CD4-positive, alpha-beta T cell treated with Interleukin-15 for 1 hour (primary cell): Measurements from ENCODE around the gene PLAGL1.
"Not testable (repeated sequence)": the region's sequence is repeated elsewhere in the genome, so short reads cannot be mapped to it uniquely, and the experiment has no call there.

Source experiments
- DNase-seq: peaks from one replicate; pipeline ENCODE4 v3.0.0-alpha.2; 2020

The PLAGL1 gene

GRCh38 chr6:143936347-143936746 is 71.7 kb downstream of the PLAGL1 start:
- no peak for DNase-seq

- no peak for DNase-seq
These were observed 73.2 kb downstream of the PLAGL1 start for GRCh38 chr6:143934867-143935266.

- DNase-seq: no peak
These were observed 73.7 kb downstream of the PLAGL1 start for GRCh38 chr6:143934331-143934730.

- no peak for DNase-seq
These were observed 78.1 kb downstream of the PLAGL1 start for GRCh38 chr6:143929975-143930374.

- DNase-seq: no peak
These were observed 79.2 kb downstream of the PLAGL1 start for GRCh38 chr6:143928853-143929252.

GRCh38 chr6:143917026-143917425 is 91.0 kb downstream of the PLAGL1 start:
- not testable (repeated sequence) for DNase-seq

GRCh38 chr6:143912671-143913070 is 95.4 kb downstream of the PLAGL1 start:
- DNase-seq: no peak

GRCh38 chr6:143911028-143911427 is 97.0 kb downstream of the PLAGL1 start:
- DNase-seq: no peak

GRCh38 chr6:143902827-143903226 is 105.2 kb downstream of the PLAGL1 start:
- no peak for DNase-seq

GRCh38 chr6:143901885-143902750 is 105.9 kb downstream of the PLAGL1 start:
- DNase-seq: no peak

- DNase-seq: no peak
These were observed 107.7 kb downstream of the PLAGL1 start for GRCh38 chr6:143900358-143900757.

- no peak for DNase-seq
These were observed 111.8 kb downstream of the PLAGL1 start for GRCh38 chr6:143896126-143896860.

- DNase-seq: no peak
These were observed 113.4 kb downstream of the PLAGL1 start for GRCh38 chr6:143894655-143895054.
